Central memory CD8-positive, alpha-beta T cell (primary cell): Measurements from ENCODE around the gene H2BW2.
"Not testable (repeated sequence)": the region's sequence is repeated elsewhere in the genome, so short reads cannot be mapped to it uniquely, and the experiment has no call there.

Experiments used
- ATAC-seq: fragments of 150-1000 bp; cut with Tn5 transposase; replicated peaks from 2 replicates; pipeline ENCODE4 v1.10.0; 2022; ENCODE audit warnings: mild to moderate bottlenecking, moderate FRiP score, moderate number of reproducible peaks; ENCODE audit not compliant: poor library complexity, severe bottlenecking; ENCODE audit errors: extremely low read depth
- DNase-seq, 2 donors: peaks; one replicate each; pipeline ENCODE4 v3.0.0; 2021; ENCODE audit warnings: low spot score in 2 of 2
- H3K27ac Mint-ChIP-seq: one replicate; pipeline ENCODE4 v1.8.0; 2022; ENCODE audit warnings: low read depth, mild to moderate bottlenecking, moderate library complexity, mixed read lengths
- H3K27me3 Mint-ChIP-seq: one replicate; pipeline ENCODE4 v1.8.0; 2022; ENCODE audit warnings: mixed read lengths
- H3K36me3 Mint-ChIP-seq: one replicate; pipeline ENCODE4 v1.8.0; 2022; ENCODE audit warnings: mild to moderate bottlenecking, moderate library complexity, mixed read lengths; ENCODE audit not compliant: insufficient read depth
- H3K4me1 Mint-ChIP-seq: one replicate; pipeline ENCODE4 v1.8.0; 2022; ENCODE audit warnings: mixed read lengths
- H3K4me3 Mint-ChIP-seq: one replicate; pipeline ENCODE4 v1.8.0; 2022; ENCODE audit warnings: mild to moderate bottlenecking, moderate library complexity, mixed read lengths
- H3K9me3 Mint-ChIP-seq: one replicate; pipeline ENCODE4 v1.8.0; 2022; ENCODE audit warnings: mixed read lengths

H2BW2 gene

DNA sequence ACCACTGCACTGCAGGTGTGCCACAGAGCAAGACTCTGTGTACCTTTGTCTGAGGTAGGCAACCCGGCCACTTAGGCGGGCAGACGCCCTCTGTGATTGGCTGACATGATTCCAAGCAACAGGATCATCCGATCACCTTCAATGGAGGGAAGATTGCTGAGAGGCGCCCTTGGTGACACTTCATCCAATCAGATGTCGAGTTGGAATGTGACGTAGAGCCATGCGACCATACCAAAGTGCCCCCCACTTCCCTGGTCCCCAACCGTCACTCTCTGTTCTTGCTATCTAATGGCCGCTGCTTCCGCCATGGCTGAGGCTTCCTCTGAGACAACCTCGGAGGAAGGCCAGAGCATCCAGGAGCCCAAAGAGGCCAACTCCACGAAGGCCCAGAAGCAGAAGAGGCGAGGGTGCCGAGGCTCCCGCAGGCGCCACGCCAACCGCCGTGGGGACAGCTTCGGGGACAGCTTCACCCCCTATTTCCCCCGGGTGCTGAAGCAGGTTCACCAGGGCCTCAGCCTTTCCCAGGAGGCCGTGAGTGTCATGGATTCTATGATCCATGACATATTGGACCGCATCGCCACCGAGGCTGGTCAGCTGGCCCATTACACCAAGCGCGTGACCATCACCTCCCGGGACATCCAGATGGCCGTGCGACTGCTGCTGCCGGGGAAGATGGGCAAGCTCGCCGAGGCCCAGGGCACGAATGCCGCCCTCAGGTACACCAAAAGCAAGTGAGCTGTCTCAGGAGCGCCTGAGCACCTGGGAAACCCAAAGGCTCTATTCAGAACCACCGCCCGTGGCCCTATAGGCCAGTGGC lies at the start of gene H2BW2:
TSS of gene H2BW2 (plus strand) at position 268 of the 817 bp plus-strand sequence. CDS start at position 307, 39 bp downstream.
- ATAC-seq (no peak), DNase-seq (no peak)
- Mint-ChIP-seq H3K4me3 (no peak within 1 kb of the TSS), H3K36me3 (no peaks in the 10 kb centered on the region), H3K9me3 (no peaks in the 10 kb centered on the region), H3K4me1 (no peaks in the 10 kb centered on the region), H3K27me3 (peaks cover 75% of the 10 kb centered on the region), H3K27ac (no peak within 1 kb of the TSS)

DNA sequence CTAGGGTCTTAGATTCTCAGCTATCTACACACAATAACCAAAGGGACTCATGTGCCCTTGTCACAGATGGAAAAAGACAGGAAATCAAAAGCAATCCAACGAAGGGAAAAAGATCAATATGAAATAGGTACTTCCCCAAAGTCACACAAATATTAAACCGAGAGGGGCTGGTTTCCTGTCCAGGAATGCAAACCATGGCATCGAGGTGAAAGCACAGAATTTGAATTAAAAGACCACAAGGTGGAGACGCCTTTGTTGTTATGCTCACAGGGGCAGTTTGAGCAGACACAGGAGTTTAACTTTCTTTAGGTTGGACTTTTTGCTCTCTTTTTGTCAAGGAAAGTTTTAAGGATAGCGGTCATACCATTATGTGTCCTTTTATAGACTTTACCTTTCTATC lies 40.5 kb upstream of the H2BW2 start:
- no peak for DNase-seq
- H3K27ac Mint-ChIP-seq: no peak overlapping the region
- H3K9me3 Mint-ChIP-seq: no peaks in the 10 kb centered on the region
- no peak overlapping the region for H3K4me3 Mint-ChIP-seq
- no peaks in the 10 kb centered on the region for H3K27me3 Mint-ChIP-seq
- no peak for ATAC-seq
- no peaks in the 10 kb centered on the region for H3K4me1 Mint-ChIP-seq
- no peaks in the 10 kb centered on the region for H3K36me3 Mint-ChIP-seq

DNA sequence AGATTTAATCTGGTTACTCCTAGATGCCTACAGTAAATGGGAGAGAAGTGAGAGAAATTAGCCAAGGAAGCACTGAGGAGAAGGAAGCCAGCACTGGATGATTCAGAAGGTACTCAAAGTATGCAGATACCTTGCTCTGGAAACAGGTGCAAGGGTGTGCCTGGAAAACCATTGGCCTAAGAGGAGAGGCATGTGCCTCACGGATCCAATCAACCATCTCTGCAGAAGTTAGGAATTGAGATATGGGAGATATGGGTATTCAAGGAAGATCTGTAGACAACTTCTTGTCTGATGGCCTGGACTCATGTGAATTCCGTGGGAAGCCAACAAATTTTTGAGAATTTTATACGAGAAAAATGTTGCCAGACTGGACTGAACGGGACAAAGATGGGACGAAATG lies 30.9 kb upstream of the H2BW2 start:
- Mint-ChIP-seq H3K27ac (no peak overlapping the region), H3K4me3 (no peak overlapping the region), H3K9me3 (no peaks in the 10 kb centered on the region), H3K36me3 (no peaks in the 10 kb centered on the region), H3K4me1 (no peaks in the 10 kb centered on the region), H3K27me3 (peaks cover 8% of the 10 kb centered on the region)
- ATAC-seq: no peak
- DNase-seq: no peak

DNA sequence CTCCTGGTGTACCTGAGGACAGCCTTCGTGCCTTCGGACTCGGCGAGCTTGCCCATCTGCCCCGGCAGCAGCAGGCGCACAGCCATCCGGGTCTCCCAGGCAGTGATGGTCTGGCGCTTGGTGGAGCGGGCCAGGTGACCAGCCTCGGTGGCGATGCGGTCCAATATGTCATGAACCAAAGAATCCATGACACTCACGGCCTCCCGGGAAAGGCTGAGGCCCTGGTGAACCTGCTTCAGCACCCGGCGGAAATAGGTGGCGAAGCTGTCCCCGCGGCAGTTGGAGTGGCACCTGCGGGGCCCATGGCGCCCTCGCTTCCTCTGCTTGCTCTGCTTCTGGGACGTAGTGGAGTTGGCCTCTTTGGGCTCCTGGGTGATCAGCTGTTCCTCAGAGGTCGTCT lies 26.6 kb upstream of the H2BW2 start:
- no peak for ATAC-seq
- no peak for DNase-seq
- H3K4me1 Mint-ChIP-seq: no peaks in the 10 kb centered on the region
- no peak overlapping the region for H3K4me3 Mint-ChIP-seq
- H3K9me3 Mint-ChIP-seq: no peaks in the 10 kb centered on the region
- peaks cover 13% of the 10 kb centered on the region for H3K27me3 Mint-ChIP-seq
- no peak overlapping the region for H3K27ac Mint-ChIP-seq
- no peaks in the 10 kb centered on the region for H3K36me3 Mint-ChIP-seq

DNA sequence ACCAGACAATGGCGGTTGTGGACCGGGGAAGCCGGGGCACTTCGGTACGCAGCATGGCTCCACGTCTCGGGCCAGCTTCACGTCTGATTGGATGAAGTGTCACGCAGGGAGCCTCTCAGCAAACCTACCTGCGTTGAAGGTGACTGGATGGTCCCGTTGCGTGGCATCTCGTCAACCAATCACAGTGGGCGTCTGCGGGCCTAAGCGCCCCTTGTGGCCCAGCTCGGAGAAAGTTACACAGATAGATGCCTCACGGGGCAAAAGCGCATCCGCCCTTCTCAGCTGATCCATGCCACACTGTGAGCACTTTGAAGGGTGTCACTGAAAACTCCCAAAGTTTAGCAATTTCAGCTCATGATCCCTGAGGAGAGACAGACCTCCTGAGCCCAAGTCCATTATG lies 26.1 kb upstream of the H2BW2 start, which contains the start of gene H2BW1:
TSS of gene H2BW1 (minus strand) at position 103 of the 400 bp plus-strand sequence. CDS start 132 bp downstream, outside the sequence.
- DNase-seq: no peak
- no peaks in the 10 kb centered on the region for H3K36me3 Mint-ChIP-seq
- H3K4me1 Mint-ChIP-seq: no peaks in the 10 kb centered on the region
- no peaks in the 10 kb centered on the region for H3K9me3 Mint-ChIP-seq
- H3K4me3 Mint-ChIP-seq: no peak within 1 kb of the TSS
- no peak for ATAC-seq
- peaks cover 17% of the 10 kb centered on the region for H3K27me3 Mint-ChIP-seq
- H3K27ac Mint-ChIP-seq: no peak within 1 kb of the TSS

DNA sequence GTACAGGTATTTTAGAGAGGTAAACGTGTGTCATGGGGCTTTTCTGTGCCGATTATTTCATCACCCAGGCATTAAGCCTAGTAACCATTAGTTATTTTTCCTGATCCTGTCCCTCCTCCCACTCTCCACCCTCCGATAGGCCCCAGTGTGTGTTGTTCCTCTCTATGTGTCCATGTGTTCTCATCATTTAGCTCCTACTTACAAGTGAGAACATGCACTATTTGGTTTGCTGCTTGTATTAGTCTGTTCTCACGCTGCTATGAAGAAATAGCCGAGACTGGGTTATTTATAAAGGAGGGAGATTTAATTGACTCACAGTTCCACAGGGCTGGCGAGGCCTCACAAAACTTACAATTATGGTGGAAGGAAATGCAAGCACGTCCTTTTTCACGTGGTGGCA lies 24.2 kb upstream of the H2BW2 start:
- not testable (repeated sequence) for H3K9me3 Mint-ChIP-seq, H3K4me1 Mint-ChIP-seq, H3K36me3 Mint-ChIP-seq, DNase-seq, H3K4me3 Mint-ChIP-seq, ATAC-seq, H3K27ac Mint-ChIP-seq
- peaks cover 29% of the 10 kb centered on the region for H3K27me3 Mint-ChIP-seq

DNA sequence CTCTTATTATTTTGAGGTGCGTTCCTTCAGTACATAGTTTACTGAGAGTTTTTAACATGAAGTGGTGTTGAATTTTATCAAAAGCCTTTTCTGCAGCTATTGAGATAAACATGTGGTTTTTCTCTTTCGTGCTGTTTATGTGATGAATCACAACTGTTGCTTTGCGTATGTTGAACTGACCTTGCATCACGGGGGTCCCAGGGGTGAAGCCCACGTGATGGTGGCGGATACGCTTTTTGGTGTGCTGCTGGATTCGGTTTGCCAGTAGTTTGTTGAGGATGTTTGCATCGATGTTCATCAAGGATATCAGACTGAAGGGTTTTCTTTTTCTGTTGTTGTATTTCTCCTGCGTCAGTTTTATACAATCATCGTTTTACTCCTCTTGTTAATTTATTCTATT lies 21.6 kb upstream of the H2BW2 start:
- no peak for DNase-seq
- ATAC-seq: no peak
- no peak overlapping the region for H3K4me3 Mint-ChIP-seq
- H3K27ac Mint-ChIP-seq: no peak overlapping the region
- H3K4me1 Mint-ChIP-seq: no peaks in the 10 kb centered on the region
- H3K36me3 Mint-ChIP-seq: no peaks in the 10 kb centered on the region
- H3K27me3 Mint-ChIP-seq: peaks cover 29% of the 10 kb centered on the region
- H3K9me3 Mint-ChIP-seq: no peaks in the 10 kb centered on the region

DNA sequence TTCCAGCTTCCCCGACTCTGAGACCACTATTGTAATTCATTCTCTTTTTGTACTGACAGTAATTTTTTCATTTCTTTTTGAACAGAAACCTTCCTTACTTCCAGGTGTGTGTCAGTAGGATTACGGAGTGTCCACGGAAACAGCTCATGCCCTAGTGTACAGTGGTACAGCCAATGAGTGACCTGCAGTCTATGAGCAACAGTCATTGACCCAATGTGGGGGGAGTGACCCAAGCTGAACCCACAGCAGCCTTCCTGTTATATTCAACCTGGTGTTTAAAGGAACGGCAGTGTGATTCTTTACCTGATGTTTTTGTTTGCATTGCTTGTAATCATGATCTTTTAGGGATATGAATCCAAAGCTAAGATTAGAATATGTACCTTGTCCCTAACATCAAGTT lies 1.2 kb downstream of the H2BW2 start:
- Mint-ChIP-seq H3K4me1 (no peaks in the 10 kb centered on the region), H3K27ac (no peak overlapping the region), H3K27me3 (peaks cover 65% of the 10 kb centered on the region), H3K9me3 (no peaks in the 10 kb centered on the region), H3K36me3 (no peaks in the 10 kb centered on the region), H3K4me3 (no peak overlapping the region)
- no peak for ATAC-seq
- DNase-seq: no peak

DNA sequence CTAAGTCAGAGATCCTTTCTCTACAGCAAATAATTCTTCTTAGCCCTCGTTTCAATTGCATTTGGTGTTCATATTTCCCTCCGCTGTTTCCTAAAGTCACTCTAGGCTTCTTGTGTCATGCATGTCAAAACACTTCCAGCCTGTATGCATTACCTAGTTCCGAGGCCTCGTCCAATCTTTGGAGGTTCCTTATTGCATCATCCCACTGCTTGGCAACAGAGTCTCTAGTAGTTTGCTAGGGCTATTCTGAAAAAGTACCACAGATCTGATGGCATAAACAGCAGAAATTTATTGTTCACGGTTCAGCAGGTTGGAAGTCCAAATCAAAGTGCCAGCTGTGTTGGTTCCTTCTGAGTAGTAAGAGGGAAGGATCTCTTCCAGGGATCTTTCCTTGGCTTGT lies 5.9 kb downstream of the H2BW2 start:
- Mint-ChIP-seq H3K36me3 (no peaks in the 10 kb centered on the region), H3K9me3 (no peaks in the 10 kb centered on the region), H3K4me3 (no peak overlapping the region), H3K27ac (no peak overlapping the region), H3K4me1 (no peaks in the 10 kb centered on the region), H3K27me3 (peaks cover 68% of the 10 kb centered on the region)
- DNase-seq (no peak), ATAC-seq (no peak)

DNA sequence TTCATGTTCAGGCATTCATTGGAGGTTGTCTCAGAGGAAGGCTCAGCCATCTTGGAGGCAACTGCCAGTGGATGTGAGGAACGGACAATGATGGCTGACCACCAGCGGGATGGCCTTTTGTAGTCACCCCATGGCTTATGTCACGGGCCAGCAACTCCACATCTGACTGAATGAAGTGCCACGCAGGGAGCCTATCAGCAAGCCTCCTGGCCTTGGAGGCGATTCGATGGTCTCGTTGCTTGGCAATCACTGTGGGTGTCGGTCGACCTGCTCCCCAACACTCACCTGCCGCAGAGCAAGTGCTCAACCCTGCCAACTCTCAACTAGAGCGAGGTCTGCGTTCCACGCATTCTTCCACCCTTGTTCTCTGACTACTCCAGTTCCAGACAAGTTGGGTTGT lies 7.4 kb downstream of the H2BW2 start:
- no peaks in the 10 kb centered on the region for H3K36me3 Mint-ChIP-seq
- H3K4me3 Mint-ChIP-seq: no peak overlapping the region
- H3K9me3 Mint-ChIP-seq: no peaks in the 10 kb centered on the region
- peaks cover 52% of the 10 kb centered on the region for H3K27me3 Mint-ChIP-seq
- DNase-seq (no peak), ATAC-seq (no peak)
- H3K4me1 Mint-ChIP-seq: no peaks in the 10 kb centered on the region
- H3K27ac Mint-ChIP-seq: no peak overlapping the region

DNA sequence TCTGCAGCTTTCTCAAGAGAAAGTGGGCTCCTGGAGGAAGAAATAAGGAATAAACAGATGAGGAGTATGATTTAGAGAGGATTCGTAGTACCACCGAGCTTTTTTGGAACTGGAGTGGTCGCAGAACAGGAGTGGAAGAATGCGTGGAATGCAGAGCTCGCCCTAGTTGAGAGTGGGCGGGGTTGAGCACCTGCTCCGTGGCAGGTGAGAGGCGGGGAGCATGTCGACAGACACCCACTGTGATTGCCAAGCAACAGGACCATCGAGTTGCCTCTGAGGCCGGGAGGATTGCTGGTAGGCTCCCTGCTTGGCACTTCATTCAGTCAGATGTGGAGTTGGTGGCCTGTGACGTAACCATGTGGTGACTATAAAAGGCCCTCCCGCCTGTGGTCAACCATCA lies 15.2 kb downstream of the H2BW2 start:
- not testable (repeated sequence) for H3K36me3 Mint-ChIP-seq, H3K27ac Mint-ChIP-seq, ATAC-seq, DNase-seq, H3K4me1 Mint-ChIP-seq, H3K27me3 Mint-ChIP-seq, H3K4me3 Mint-ChIP-seq, H3K9me3 Mint-ChIP-seq

DNA sequence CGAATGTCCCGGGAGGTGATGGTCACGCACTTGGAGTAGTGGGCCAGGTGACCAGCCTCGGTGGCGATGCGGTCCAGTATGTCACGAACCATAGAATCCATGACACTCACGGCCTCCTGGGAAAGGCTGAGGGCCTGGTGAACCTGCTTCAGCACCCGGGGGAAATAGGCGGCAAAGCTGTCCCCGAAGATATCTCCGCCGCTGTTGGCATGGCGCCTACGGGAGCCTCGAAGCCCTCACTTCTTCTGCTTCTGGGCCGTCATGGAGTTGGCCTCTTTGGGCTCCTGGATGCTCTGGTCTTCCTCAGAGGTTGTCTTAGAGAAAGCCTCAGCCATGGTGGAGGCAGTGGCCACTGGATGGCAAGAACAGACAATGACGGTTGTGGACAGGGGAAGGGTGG lies 22.9 kb downstream of the H2BW2 start:
- H3K27ac Mint-ChIP-seq, H3K4me3 Mint-ChIP-seq, H3K36me3 Mint-ChIP-seq, H3K27me3 Mint-ChIP-seq, ATAC-seq, H3K9me3 Mint-ChIP-seq, DNase-seq, H3K4me1 Mint-ChIP-seq: not testable (repeated sequence)

DNA sequence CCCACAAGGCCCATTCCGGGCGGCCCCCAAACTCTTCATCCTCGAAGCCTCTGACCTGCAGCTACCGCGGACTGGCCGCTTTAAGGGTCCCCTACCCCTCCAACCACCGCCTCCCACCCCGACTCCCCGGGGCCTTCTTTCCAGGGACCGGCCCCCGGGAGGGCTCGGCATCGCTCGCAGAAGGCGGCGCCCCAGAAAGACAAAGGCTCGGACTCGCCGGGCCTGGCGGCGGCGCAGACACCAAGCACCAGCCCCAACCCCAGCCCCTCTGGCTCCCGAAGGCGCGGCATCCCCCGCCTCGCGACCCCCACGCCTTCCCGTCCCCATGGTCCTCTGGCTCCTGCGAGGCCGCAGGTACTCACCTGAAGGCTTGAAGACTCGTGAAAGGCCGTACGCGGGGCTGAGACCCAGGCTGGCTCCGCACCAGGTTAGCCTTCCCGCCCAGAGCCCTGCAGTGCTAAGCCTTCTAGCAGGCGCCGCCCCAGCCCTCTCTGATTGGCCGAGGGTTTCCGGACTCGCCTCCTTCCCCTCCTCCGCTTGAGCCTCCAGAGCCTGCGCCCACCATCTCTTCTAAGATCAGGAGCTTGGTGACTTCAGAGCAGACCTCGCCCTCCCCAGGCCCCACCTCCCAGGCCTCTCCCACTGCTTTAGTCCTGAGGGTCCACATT lies 36.2 kb downstream of the H2BW2 start, which contains the start of gene TMSB15C:
TSS of gene TMSB15C (minus strand) at position 459 of the 668 bp plus-strand sequence.
- not testable (repeated sequence) for H3K9me3 Mint-ChIP-seq, H3K27ac Mint-ChIP-seq, H3K36me3 Mint-ChIP-seq, DNase-seq, H3K27me3 Mint-ChIP-seq, H3K4me1 Mint-ChIP-seq, H3K4me3 Mint-ChIP-seq
- ATAC-seq: peak; percentile 87
